Neural progenitor cell (in vitro differentiated cells): ENCODE data around the gene USP54. TPM values are rescaled to one million over a fixed set of nuclear protein-coding genes. Genes with fewer than 3 reads are reported as not detected.

Experiments used
- DNase-seq: peaks from one replicate; pipeline ENCODE4 v3.0.0-alpha.2; 2016; ENCODE audit warnings: low spot score
- H2AFZ ChIP-seq: fragments of 200-600 bp; sonication (generic); replicated peaks from 2 replicates; pipeline ENCODE4 v1.6.1; 2016; ENCODE audit warnings: antibody characterized with exemption
- H3F3A ChIP-seq: fragments of 200-600 bp; sonication (generic); 2 replicates; pipeline ENCODE4 v1.6.1; 2016; ENCODE audit warnings: antibody characterized with exemption, low read depth
- H3K27ac ChIP-seq: fragments of 200-600 bp; sonication (generic); 2 replicates; pipeline ENCODE4 v1.5.1; 2016; ENCODE audit warnings: mild to moderate bottlenecking
- H3K27me3 ChIP-seq: fragments of 200-600 bp; sonication (generic); 2 replicates; pipeline ENCODE4 v1.6.1; 2016; ENCODE audit warnings: mild to moderate bottlenecking, moderate library complexity
- H3K36me3 ChIP-seq: fragments of 200-600 bp; sonication (generic); 2 replicates; pipeline ENCODE4 v1.5.1; 2016
- H3K4me1 ChIP-seq: fragments of 200-600 bp; sonication (generic); 2 replicates; pipeline ENCODE4 v1.6.1; 2016; ENCODE audit warnings: mixed run types
- H3K4me2 ChIP-seq: fragments of 200-600 bp; sonication (generic); 2 replicates; pipeline ENCODE4 v1.6.1; 2016
- H3K4me3 ChIP-seq: fragments of 200-600 bp; sonication (generic); 2 replicates; pipeline ENCODE4 v1.5.1; 2016
- H3K79me2 ChIP-seq: fragments of 200-600 bp; sonication (generic); 2 replicates; pipeline ENCODE4 v1.6.1; 2016; ENCODE audit warnings: low read depth
- H3K9ac ChIP-seq: fragments of 200-600 bp; sonication (generic); 2 replicates; pipeline ENCODE4 v1.6.1; 2016
- H3K9me3 ChIP-seq: fragments of 200-600 bp; sonication (generic); 2 replicates; pipeline ENCODE4 v1.5.1; 2016; ENCODE audit warnings: low read depth
- H4K20me1 ChIP-seq: fragments of 200-600 bp; sonication (generic); 2 replicates; pipeline ENCODE4 v1.6.1; 2016; ENCODE audit warnings: low read depth
- H3K27ac Mint-ChIP-seq: 3 replicates; pipeline ENCODE4 v1.8.0; 2021; ENCODE audit warnings: mixed read lengths
- H3K27me3 Mint-ChIP-seq: 2 replicates; pipeline ENCODE4 v1.8.0; 2022; ENCODE audit warnings: low read depth, mild to moderate bottlenecking, inconsistent platforms, moderate library complexity, mixed read lengths; ENCODE audit not compliant: insufficient read depth
- H3K36me3 Mint-ChIP-seq: 3 replicates; pipeline ENCODE4 v1.8.0; 2021; ENCODE audit warnings: mixed read lengths
- H3K4me1 Mint-ChIP-seq: 3 replicates; pipeline ENCODE4 v1.8.0; 2021; ENCODE audit warnings: mixed read lengths
- H3K4me3 Mint-ChIP-seq: 3 replicates; pipeline ENCODE4 v1.8.0; 2021; ENCODE audit warnings: mild to moderate bottlenecking, moderate library complexity, mixed read lengths
- H3K9me3 Mint-ChIP-seq: 3 replicates; pipeline ENCODE4 v1.8.0; 2020; ENCODE audit warnings: mixed read lengths
- CTCF ChIP-seq: fragments of 200-600 bp; sonication (generic); IDR thresholded peaks from 2 replicates; pipeline ENCODE4 v1.5.1; 2017; ENCODE audit warnings: antibody characterized with exemption, mild to moderate bottlenecking
- EZH2 ChIP-seq: fragments of 200-600 bp; sonication (generic); IDR thresholded peaks from 2 replicates; pipeline ENCODE4 v1.6.1; 2017; ENCODE audit warnings: antibody characterized with exemption, mild to moderate bottlenecking, moderate library complexity
- EZH2phosphoT487 ChIP-seq: fragments of 200-600 bp; sonication (generic); IDR thresholded peaks from 2 replicates; pipeline ENCODE4 v1.6.1; 2017; ENCODE audit warnings: antibody characterized with exemption
- total RNA-seq: library from RNA; depleted of rRNA; stranded (reverse); fragments of >200 nt; gene quantifications from 2 replicates; pipeline ENCODE4 v1.2.3, GENCODE V29; 2015; ENCODE audit warnings: low replicate concordance

USP54 gene
- total RNA-seq, 1 donor from 2014 or later: 97.2 TPM

GRCh38 chr10:73634421-73634820 is 43.3 kb upstream of the USP54 start:
- Histone ChIP-seq H3K36me3 (no peaks in the 10 kb centered on the region), H3K27ac (no peak overlapping the region), H3K27me3 (no peaks in the 10 kb centered on the region), H3K9me3 (no peaks in the 10 kb centered on the region), H3F3A (no peaks in the 10 kb centered on the region), H4K20me1 (no peaks in the 10 kb centered on the region), H3K4me1 (no peaks in the 10 kb centered on the region), H3K4me3 (no peak overlapping the region), H3K79me2 (no peaks in the 10 kb centered on the region), H2AFZ (no peak overlapping the region), H3K4me2 (no peak overlapping the region), H3K9ac (no peak overlapping the region)
- no peak for TF ChIP-seq EZH2phosphoT487
- TF ChIP-seq EZH2: no peak
- TF ChIP-seq CTCF: no peak
- H3K4me1 Mint-ChIP-seq: no peaks in the 10 kb centered on the region
- DNase-seq: no peak
- no peaks in the 10 kb centered on the region for H3K36me3 Mint-ChIP-seq
- H3K4me3 Mint-ChIP-seq: no peak overlapping the region
- H3K27ac Mint-ChIP-seq: no peak overlapping the region
- H3K27me3 Mint-ChIP-seq: peaks cover 6% of the 10 kb centered on the region
- H3K9me3 Mint-ChIP-seq: no peaks in the 10 kb centered on the region

- Mint-ChIP-seq H3K36me3 (peaks cover 2% of the 10 kb centered on the region), H3K4me3 (no peak overlapping the region), H3K27ac (no peak overlapping the region), H3K9me3 (no peaks in the 10 kb centered on the region), H3K4me1 (peaks cover 24% of the 10 kb centered on the region), H3K27me3 (peaks cover 4% of the 10 kb centered on the region)
- Histone ChIP-seq H3K9ac (no peak overlapping the region), H3K9me3 (no peaks in the 10 kb centered on the region), H3F3A (peaks cover 20% of the 10 kb centered on the region), H3K27me3 (no peaks in the 10 kb centered on the region), H3K4me1 (peaks cover 11% of the 10 kb centered on the region), H3K4me2 (no peak overlapping the region), H3K4me3 (no peak overlapping the region), H3K36me3 (no peaks in the 10 kb centered on the region), H4K20me1 (no peaks in the 10 kb centered on the region), H2AFZ (no peak overlapping the region), H3K27ac (no peak overlapping the region), H3K79me2 (peaks cover 25% of the 10 kb centered on the region)
- DNase-seq: no peak
- no peak for TF ChIP-seq EZH2
- no peak for TF ChIP-seq CTCF
- no peak for TF ChIP-seq EZH2phosphoT487
Measured at GRCh38 chr10:73629165-73629564, 38.0 kb upstream of the USP54 start.

- Mint-ChIP-seq H3K4me1 (peaks cover 24% of the 10 kb centered on the region), H3K27me3 (peaks cover 4% of the 10 kb centered on the region), H3K4me3 (peak overlapping the region; percentile 18), H3K27ac (no peak overlapping the region), H3K9me3 (no peaks in the 10 kb centered on the region), H3K36me3 (peaks cover 2% of the 10 kb centered on the region)
- no peak overlapping the region for H3K4me3 ChIP-seq
- no peak overlapping the region for H3K9ac ChIP-seq
- peaks cover 32% of the 10 kb centered on the region for H3K79me2 ChIP-seq
- H3K4me1 ChIP-seq: peaks cover 11% of the 10 kb centered on the region
- TF ChIP-seq EZH2: no peak
- no peak for TF ChIP-seq EZH2phosphoT487
- TF ChIP-seq CTCF: no peak
- no peak overlapping the region for H3K27ac ChIP-seq
- no peak overlapping the region for H2AFZ ChIP-seq
- no peaks in the 10 kb centered on the region for H3K36me3 ChIP-seq
- H3K27me3 ChIP-seq: no peaks in the 10 kb centered on the region
- H3F3A ChIP-seq: peaks cover 20% of the 10 kb centered on the region
- H4K20me1 ChIP-seq: no peaks in the 10 kb centered on the region
- no peak for DNase-seq
- no peaks in the 10 kb centered on the region for H3K9me3 ChIP-seq
- H3K4me2 ChIP-seq: no peak overlapping the region
Measured at GRCh38 chr10:73628405-73628804, 37.3 kb upstream of the USP54 start.
